ENCODE data around the gene DEFB131B.
"Not testable (repeated sequence)": the region's sequence is repeated elsewhere in the genome, so short reads cannot be mapped to it uniquely, and the experiment has no call there.

The DEFB131B gene

GRCh38 chr11:71911986-71912340 lies 33.7 kb downstream of the DEFB131B start:
- not testable (repeated sequence) for DNase-seq

GRCh38 chr11:71913756-71914526 lies 35.7 kb downstream of the DEFB131B start:
- DNase-seq, result no peak

- DNase-seq, result no peak
These were observed 36.5 kb downstream of the DEFB131B start for GRCh38 chr11:71914617-71915189.

GRCh38 chr11:71917646-71918140 lies 39.4 kb downstream of the DEFB131B start:
- no peak for DNase-seq

- peak; percentile 98 for DNase-seq
These were observed 49.8 kb downstream of the DEFB131B start, which contains the start of gene XNDC1N for GRCh38 chr11:71927820-71928736. Gene XNDC1N (minus strand): TSS chr11:71928594. CDS start chr11:71923353, 5,241 bp downstream.

- peak; percentile 98 for DNase-seq
These were observed 50.6 kb downstream of the DEFB131B start, which contains the start of gene RNF121 for GRCh38 chr11:71928737-71929443. Gene RNF121 (plus strand): TSS chr11:71929046. CDS start chr11:71929062, 16 bp downstream.

- no peak for DNase-seq
These were observed 51.2 kb downstream of the DEFB131B start for GRCh38 chr11:71929491-71929890.

- DNase-seq, result no peak
These were observed 52.4 kb downstream of the DEFB131B start for GRCh38 chr11:71930556-71931244.

GRCh38 chr11:71931245-71931602 lies 53.0 kb downstream of the DEFB131B start:
- DNase-seq, result no peak

- DNase-seq, result no peak
These were observed 55.1 kb downstream of the DEFB131B start for GRCh38 chr11:71933141-71933933.

All from NCI-H526 treated with DMSO at 0.1 percent for 48 hours (cell line).